B cell (primary cell): ENCODE results near the gene RIMBP2. TPM values are rescaled to one million over a fixed set of nuclear protein-coding genes. Genes with fewer than 3 reads are reported as not detected.

Experiments used
- ATAC-seq: fragments of 200-7000 bp; cut with Tn5 transposase; one replicate; pipeline ENCODE4 v1.10.0; 2021; ENCODE audit warnings: low read depth, mild to moderate bottlenecking, moderate number of reproducible peaks, moderate library complexity
- CTCF ChIA-PET: fragments of 350-600 bp; sonication (Branson Sonifier 250); formaldehyde crosslinking; loops from one replicate; lab custom pipeline; 2021; ENCODE audit warnings: antibody characterized with exemption, inconsistent platforms; lab: Charles Lee
- POLR2A ChIA-PET: fragments of 350-600 bp; sonication (Branson Sonifier 250); formaldehyde crosslinking; loops from one replicate; lab custom pipeline; 2021; ENCODE audit warnings: antibody characterized with exemption; lab: Charles Lee
- DNase-seq: peaks from one replicate; pipeline ENCODE4 v3.0.0; 2013
- H2AFZ ChIP-seq: 2 replicates; pipeline ENCODE4 v1.6.1; 2012; ENCODE audit warnings: mild to moderate bottlenecking, low read depth, low read length; ENCODE audit not compliant: insufficient read depth, poor library complexity, severe bottlenecking
- H3K27ac ChIP-seq, 2 donors: 1 replicate in 1 of 2; 2 replicates in 1 of 2; pipeline ENCODE4 v1.5.1; 2012 to 2013; ENCODE audit warnings: low read length in 2 of 2, mild to moderate bottlenecking in 2 of 2, moderate library complexity in 1 of 2
- H3K27me3 ChIP-seq, 4 experiments: fragments of 200-600 bp in 1 of 4; sonication (generic) in 1 of 4; replicated peaks in 1 of 4; 1 replicate in 2 of 4; 2 replicates in 2 of 4; pipeline versions ENCODE4 v1.6.1 to v1.7.0; 2013 to 2016; ENCODE audit warnings: low read length in 3 of 4, mild to moderate bottlenecking in 2 of 4, mixed read lengths in 1 of 4, moderate library complexity in 1 of 4; ENCODE audit not compliant: insufficient read depth in 4 of 4, control insufficient read depth in 3 of 4; ENCODE audit errors: control extremely low read depth in 1 of 4
- H3K36me3 ChIP-seq, 2 experiments: replicated peaks in 1 of 2; 1 replicate in 1 of 2; 2 replicates in 1 of 2; pipeline versions ENCODE4 v1.6.1 to v1.7.1; 2013; ENCODE audit warnings: low read length in 1 of 2; ENCODE audit not compliant: insufficient read depth in 2 of 2, control insufficient read depth in 1 of 2; ENCODE audit errors: control extremely low read depth in 1 of 2, extremely low read depth in 1 of 2
- H3K4me1 ChIP-seq, 2 donors: fragments of 200-600 bp in 1 of 2; sonication (generic) in 1 of 2; 1 replicate in 1 of 2; 2 replicates in 1 of 2; pipeline versions ENCODE4 v1.5.1 to v1.6.1; 2013 to 2017; ENCODE audit warnings: low read length in 2 of 2; ENCODE audit not compliant: control insufficient read depth in 2 of 2, insufficient read depth in 2 of 2
- H3K4me2 ChIP-seq: replicated peaks from 2 replicates; pipeline ENCODE3; 2012; ENCODE audit warnings: mild to moderate bottlenecking, low read depth, low read length; ENCODE audit not compliant: poor library complexity, severe bottlenecking
- H3K4me3 ChIP-seq, 5 experiments: fragments of 200-600 bp in 1 of 5; sonication (generic) in 1 of 5; 1 replicate in 3 of 5; 2 replicates in 2 of 5; pipeline versions ENCODE4 v1.5.1 to v1.7.0; 2011 to 2016; ENCODE audit warnings: low read length in 4 of 5, mild to moderate bottlenecking in 4 of 5, low read depth in 2 of 5, control low read depth in 1 of 5, moderate library complexity in 1 of 5; ENCODE audit not compliant: insufficient read depth in 1 of 5; ENCODE audit errors: control extremely low read depth in 1 of 5, extremely low read depth in 1 of 5
- H3K79me2 ChIP-seq: fragments of 200-600 bp; sonication (generic); one replicate; pipeline ENCODE4 v1.6.0; 2016; ENCODE audit warnings: low read length; ENCODE audit not compliant: control insufficient read depth, insufficient read depth
- H3K9ac ChIP-seq: fragments of 200-600 bp; sonication (generic); 2 replicates; pipeline ENCODE4 v1.6.1; 2017; ENCODE audit warnings: mild to moderate bottlenecking, low read length, moderate library complexity
- H3K9me3 ChIP-seq, 3 donors: one replicate each; pipeline versions ENCODE4 v1.6.1 to v1.7.1; 2013; ENCODE audit warnings: low read length in 2 of 3; ENCODE audit not compliant: control insufficient read depth in 2 of 3, insufficient read depth in 1 of 3; ENCODE audit errors: control extremely low read depth in 1 of 3
- H4K20me1 ChIP-seq: 2 replicates; pipeline ENCODE4 v1.6.0; 2012; ENCODE audit warnings: mild to moderate bottlenecking, low read length; ENCODE audit not compliant: insufficient read depth, control insufficient read depth, poor library complexity, severe bottlenecking
- H3K27ac Mint-ChIP-seq: one replicate; pipeline ENCODE4 v1.8.0; 2021; ENCODE audit warnings: mixed read lengths
- H3K27me3 Mint-ChIP-seq: one replicate; pipeline ENCODE4 v1.8.0; 2021; ENCODE audit warnings: mixed read lengths
- H3K4me1 Mint-ChIP-seq: one replicate; pipeline ENCODE4 v1.8.0; 2021; ENCODE audit warnings: mixed read lengths
- H3K4me3 Mint-ChIP-seq: one replicate; pipeline ENCODE4 v1.8.0; 2021; ENCODE audit warnings: mixed read lengths
- H3K9me3 Mint-ChIP-seq: one replicate; pipeline ENCODE4 v1.8.0; 2022; ENCODE audit warnings: mixed read lengths; ENCODE audit not compliant: insufficient read depth
- EZH2 ChIP-seq: IDR thresholded peaks from 2 replicates; pipeline ENCODE4 v1.6.1; 2012; ENCODE audit warnings: borderline replicate concordance, low read depth, mild to moderate bottlenecking, moderate library complexity, low read length; ENCODE audit not compliant: insufficient read depth, poor library complexity, severe bottlenecking
- WGBS: methylation state at CpG from one replicate; pipeline ENCODE4 v1.1.5; 2013; ENCODE audit warnings: missing lambda C conversion rate; ENCODE audit not compliant: insufficient coverage; 5-methylcytosine and 5-hydroxymethylcytosine counted together
- intact Hi-C: fragments of 100-400 bp; cut with micrococcal nuclease; formaldehyde crosslinking; loops from one replicate; pipeline ENCODE4 v1.10.0; 2022
- polyA plus RNA-seq: library from polyadenylated mRNA; depleted of rRNA; stranded (reverse); fragments of >200 nt; gene quantifications from 2 replicates; pipeline ENCODE4 v1.2.3, GENCODE V29; 2012
- total RNA-seq, 2 donors: library from RNA; stranded (reverse); fragments of 120-200 nt in 1 of 2; gene quantifications; 1 replicate in 1 of 2; 2 replicates in 1 of 2; pipeline versions ENCODE4 v1.2.3 to v1.2.4, GENCODE V29; 2013 to 2022
- TF ChIP-seq, protein P1 (sequence below): fragments of 200-600 bp; IDR thresholded peaks from one replicate; pipeline ENCODE4 v1.8.0; 2022; ENCODE audit warnings: antibody characterized with exemption, mild to moderate bottlenecking

RIMBP2 gene
- total and polyA plus RNA-seq, 2 donors (not counting 1 experiment from before 2014, with no cell fraction given): not detected

- ATAC-seq (no peak), DNase-seq (no peak)
- no peaks in the 10 kb centered on the region for H3K27me3 Mint-ChIP-seq
- intact Hi-C loops: no loop called here
- no peaks in the 10 kb centered on the region for H3K79me2 ChIP-seq
- 29% methylated on average over 3 of the region's 4 CpGs for WGBS
- no peak overlapping the region for H3K27ac Mint-ChIP-seq
- H3K27me3 ChIP-seq: no peaks in the 10 kb centered on the region
- no peak overlapping the region for H3K4me2 ChIP-seq
- no peak for TF ChIP-seq EZH2
- TF ChIP-seq, protein P1, sequence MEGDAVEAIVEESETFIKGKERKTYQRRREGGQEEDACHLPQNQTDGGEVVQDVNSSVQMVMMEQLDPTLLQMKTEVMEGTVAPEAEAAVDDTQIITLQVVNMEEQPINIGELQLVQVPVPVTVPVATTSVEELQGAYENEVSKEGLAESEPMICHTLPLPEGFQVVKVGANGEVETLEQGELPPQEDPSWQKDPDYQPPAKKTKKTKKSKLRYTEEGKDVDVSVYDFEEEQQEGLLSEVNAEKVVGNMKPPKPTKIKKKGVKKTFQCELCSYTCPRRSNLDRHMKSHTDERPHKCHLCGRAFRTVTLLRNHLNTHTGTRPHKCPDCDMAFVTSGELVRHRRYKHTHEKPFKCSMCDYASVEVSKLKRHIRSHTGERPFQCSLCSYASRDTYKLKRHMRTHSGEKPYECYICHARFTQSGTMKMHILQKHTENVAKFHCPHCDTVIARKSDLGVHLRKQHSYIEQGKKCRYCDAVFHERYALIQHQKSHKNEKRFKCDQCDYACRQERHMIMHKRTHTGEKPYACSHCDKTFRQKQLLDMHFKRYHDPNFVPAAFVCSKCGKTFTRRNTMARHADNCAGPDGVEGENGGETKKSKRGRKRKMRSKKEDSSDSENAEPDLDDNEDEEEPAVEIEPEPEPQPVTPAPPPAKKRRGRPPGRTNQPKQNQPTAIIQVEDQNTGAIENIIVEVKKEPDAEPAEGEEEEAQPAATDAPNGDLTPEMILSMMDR: no peak
- ChIA-PET POLR2A (no interaction called here), CTCF (no interaction called here)
- H2AFZ ChIP-seq: no peak overlapping the region
- no peaks in the 10 kb centered on the region for H3K36me3 ChIP-seq
- no peaks in the 10 kb centered on the region for H3K4me1 ChIP-seq
- no peaks in the 10 kb centered on the region for H3K4me1 Mint-ChIP-seq
- no peaks in the 10 kb centered on the region for H4K20me1 ChIP-seq
- no peak overlapping the region for H3K4me3 Mint-ChIP-seq
- no peak overlapping the region for H3K27ac ChIP-seq
- H3K4me3 ChIP-seq: no peak overlapping the region
- no peak overlapping the region for H3K9ac ChIP-seq
- H3K9me3 Mint-ChIP-seq: peaks cover 2% of the 10 kb centered on the region
- peaks cover 0 to 11% (median 0%) of the 10 kb centered on the region in 3 donors for H3K9me3 ChIP-seq
Measured at GRCh38 chr12:130394906-130395305, 321.2 kb downstream of the RIMBP2 start.

DNA sequence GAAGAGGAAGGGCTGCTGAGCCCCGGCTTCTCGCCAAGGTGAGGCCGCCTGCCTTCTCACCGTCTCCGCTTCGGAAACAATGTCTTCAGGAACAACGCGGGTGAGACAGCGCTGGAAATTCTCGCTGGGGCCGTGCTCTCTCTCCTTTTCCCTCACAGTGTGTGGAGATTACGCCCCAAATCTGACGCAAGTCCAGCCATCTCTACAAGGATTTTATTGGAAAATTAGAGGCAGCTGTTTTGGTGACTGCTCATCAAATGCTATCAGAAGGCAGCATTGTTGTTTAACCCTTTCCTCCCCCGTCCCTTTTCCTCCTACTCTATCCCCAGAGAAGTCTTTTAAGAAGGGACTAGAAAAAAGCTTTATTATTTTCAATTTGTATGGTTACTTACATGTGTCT lies 324.9 kb downstream of the RIMBP2 start:
- no peak overlapping the region for H3K27ac Mint-ChIP-seq

More for the DNA sequence above, 324.9 kb downstream of the RIMBP2 start:
- TF ChIP-seq, protein P1: no peak
- no peak for TF ChIP-seq EZH2
- Histone ChIP-seq H3K27ac (no peak overlapping the region), H3K4me3 (no peak overlapping the region), H3K79me2 (no peaks in the 10 kb centered on the region), H3K36me3 (no peaks in the 10 kb centered on the region), H4K20me1 (no peaks in the 10 kb centered on the region), H3K27me3 (no peaks in the 10 kb centered on the region), H3K9ac (no peak overlapping the region), H3K4me1 (no peaks in the 10 kb centered on the region), H3K4me2 (no peak overlapping the region), H2AFZ (no peak overlapping the region), H3K9me3 (peaks cover 0 to 24% (median 11%) of the 10 kb centered on the region in 3 donors)
- DNase-seq: no peak
- Mint-ChIP-seq H3K4me1 (no peaks in the 10 kb centered on the region), H3K4me3 (no peak overlapping the region), H3K27me3 (no peaks in the 10 kb centered on the region), H3K9me3 (peaks cover 2% of the 10 kb centered on the region)
- ChIA-PET POLR2A (no interaction called here), CTCF (no interaction called here)
- no peak for ATAC-seq
- intact Hi-C loops: no loop called here
- WGBS: 78% methylated on average over 8 of the region's 14 CpGs
